MM.1S (cell line): ENCODE measurements around the gene WNT8B.

Experiments
- DNase-seq: peaks from one replicate; pipeline ENCODE4 v3.0.0-alpha.2; 2015
- H2AFZ ChIP-seq: fragments of 300-600 bp; sonication (generic); 2 replicates; pipeline ENCODE4 v1.6.0; 2016; ENCODE audit warnings: antibody characterized with exemption, low read length
- H3F3A ChIP-seq: fragments of 300-600 bp; sonication (generic); 2 replicates; pipeline ENCODE4 v1.6.1; 2016; ENCODE audit warnings: mild to moderate bottlenecking, antibody characterized with exemption, low read length, moderate library complexity, mixed read lengths; ENCODE audit not compliant: insufficient read depth
- H3K27ac ChIP-seq: fragments of 300-600 bp; sonication (generic); 2 replicates; pipeline ENCODE4 v1.5.1; 2016; ENCODE audit warnings: mild to moderate bottlenecking, low read length
- H3K27me3 ChIP-seq: fragments of 300-600 bp; sonication (generic); replicated peaks from 2 replicates; pipeline ENCODE4 v1.6.0; 2016; ENCODE audit warnings: low read length; ENCODE audit not compliant: insufficient read depth
- H3K36me3 ChIP-seq: fragments of 300-600 bp; sonication (generic); replicated peaks from 2 replicates; pipeline ENCODE4 v1.6.1; 2016; ENCODE audit warnings: mild to moderate bottlenecking, low read length, mixed read lengths; ENCODE audit not compliant: insufficient read depth
- H3K4me1 ChIP-seq: fragments of 300-600 bp; sonication (generic); 2 replicates; pipeline ENCODE4 v1.6.1; 2016; ENCODE audit warnings: low read length, mixed read lengths
- H3K4me2 ChIP-seq: fragments of 300-600 bp; sonication (generic); 2 replicates; pipeline ENCODE4 v1.6.0; 2016; ENCODE audit warnings: low read depth, low read length
- H3K4me3 ChIP-seq: fragments of 300-600 bp; sonication (generic); 2 replicates; pipeline ENCODE4 v1.5.1; 2016; ENCODE audit warnings: low read length, mixed read lengths
- H3K79me2 ChIP-seq: fragments of 300-600 bp; sonication (generic); 2 replicates; pipeline ENCODE4 v1.6.1; 2016; ENCODE audit warnings: mixed run types, low read length, mixed read lengths
- H3K9ac ChIP-seq: fragments of 300-600 bp; sonication (generic); 2 replicates; pipeline ENCODE4 v1.6.1; 2016; ENCODE audit warnings: low read length, mixed read lengths
- H3K9me2 ChIP-seq: fragments of 300-600 bp; sonication (generic); replicated peaks from 2 replicates; pipeline ENCODE4 v1.6.1; 2016; ENCODE audit warnings: mild to moderate bottlenecking, low read length, mixed read lengths; ENCODE audit not compliant: insufficient read depth
- H3K9me3 ChIP-seq: fragments of 300-600 bp; sonication (generic); replicated peaks from 2 replicates; pipeline ENCODE4 v1.6.1; 2016; ENCODE audit warnings: mild to moderate bottlenecking, low read length, mixed read lengths; ENCODE audit not compliant: insufficient read depth
- H4K20me1 ChIP-seq: fragments of 300-600 bp; sonication (generic); 2 replicates; pipeline ENCODE4 v1.6.1; 2016; ENCODE audit warnings: mild to moderate bottlenecking, low read length, moderate library complexity, mixed read lengths; ENCODE audit not compliant: insufficient read depth
- EZH2 ChIP-seq: fragments of 300-600 bp; sonication (generic); optimal IDR thresholded peaks from 2 replicates; pipeline ENCODE3; 2017; ENCODE audit warnings: low read depth, mild to moderate bottlenecking, antibody characterized with exemption, low read length, mixed read lengths
- EZH2phosphoT487 ChIP-seq: fragments of 300-600 bp; sonication (generic); IDR thresholded peaks from 2 replicates; pipeline ENCODE4 v1.6.1; 2018; ENCODE audit warnings: antibody characterized with exemption, low read length
- TF ChIP-seq, protein P1 (sequence below): fragments of 300-600 bp; sonication (generic); IDR thresholded peaks from 2 replicates; pipeline ENCODE4 v1.5.1; 2016; ENCODE audit warnings: antibody characterized with exemption, low read length, mixed read lengths

The WNT8B gene, protein sequence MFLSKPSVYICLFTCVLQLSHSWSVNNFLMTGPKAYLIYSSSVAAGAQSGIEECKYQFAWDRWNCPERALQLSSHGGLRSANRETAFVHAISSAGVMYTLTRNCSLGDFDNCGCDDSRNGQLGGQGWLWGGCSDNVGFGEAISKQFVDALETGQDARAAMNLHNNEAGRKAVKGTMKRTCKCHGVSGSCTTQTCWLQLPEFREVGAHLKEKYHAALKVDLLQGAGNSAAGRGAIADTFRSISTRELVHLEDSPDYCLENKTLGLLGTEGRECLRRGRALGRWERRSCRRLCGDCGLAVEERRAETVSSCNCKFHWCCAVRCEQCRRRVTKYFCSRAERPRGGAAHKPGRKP

DNA sequence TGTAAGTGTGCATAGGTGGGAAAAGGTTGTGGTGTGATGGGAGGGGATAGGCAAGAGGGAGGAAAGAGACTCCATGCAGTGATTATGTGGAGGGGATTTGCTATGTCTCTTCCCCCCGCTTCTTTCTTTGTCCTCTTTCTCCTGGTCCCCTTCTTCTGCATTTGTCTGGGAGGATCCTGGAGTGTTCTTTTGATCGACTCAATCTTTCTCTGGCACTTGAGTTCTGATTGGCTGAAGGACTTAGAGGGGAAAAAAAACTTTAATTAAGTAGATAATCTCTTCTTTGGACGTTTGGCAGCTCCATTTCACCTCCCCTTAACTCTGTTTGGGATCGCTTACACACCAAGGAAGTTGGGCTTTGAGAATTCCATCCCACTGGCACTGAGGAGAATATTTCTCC lies at the start of gene WNT8B:
WNT8B (plus strand) TSS at position 301 of the 400 bp plus-strand sequence. CDS start 160 bp downstream, outside the sequence.
- H3K9ac ChIP-seq: no peak within 1 kb of the TSS
- H3K9me2 ChIP-seq: no peaks in the 10 kb centered on the region
- H4K20me1 ChIP-seq: no peaks in the 10 kb centered on the region
- no peaks in the 10 kb centered on the region for H3K79me2 ChIP-seq
- no peaks in the 10 kb centered on the region for H3K36me3 ChIP-seq
- no peak for TF ChIP-seq EZH2phosphoT487
- TF ChIP-seq, protein P1, sequence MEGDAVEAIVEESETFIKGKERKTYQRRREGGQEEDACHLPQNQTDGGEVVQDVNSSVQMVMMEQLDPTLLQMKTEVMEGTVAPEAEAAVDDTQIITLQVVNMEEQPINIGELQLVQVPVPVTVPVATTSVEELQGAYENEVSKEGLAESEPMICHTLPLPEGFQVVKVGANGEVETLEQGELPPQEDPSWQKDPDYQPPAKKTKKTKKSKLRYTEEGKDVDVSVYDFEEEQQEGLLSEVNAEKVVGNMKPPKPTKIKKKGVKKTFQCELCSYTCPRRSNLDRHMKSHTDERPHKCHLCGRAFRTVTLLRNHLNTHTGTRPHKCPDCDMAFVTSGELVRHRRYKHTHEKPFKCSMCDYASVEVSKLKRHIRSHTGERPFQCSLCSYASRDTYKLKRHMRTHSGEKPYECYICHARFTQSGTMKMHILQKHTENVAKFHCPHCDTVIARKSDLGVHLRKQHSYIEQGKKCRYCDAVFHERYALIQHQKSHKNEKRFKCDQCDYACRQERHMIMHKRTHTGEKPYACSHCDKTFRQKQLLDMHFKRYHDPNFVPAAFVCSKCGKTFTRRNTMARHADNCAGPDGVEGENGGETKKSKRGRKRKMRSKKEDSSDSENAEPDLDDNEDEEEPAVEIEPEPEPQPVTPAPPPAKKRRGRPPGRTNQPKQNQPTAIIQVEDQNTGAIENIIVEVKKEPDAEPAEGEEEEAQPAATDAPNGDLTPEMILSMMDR: no peak
- TF ChIP-seq EZH2: no peak
- H3K4me1 ChIP-seq: no peaks in the 10 kb centered on the region
- H3K4me3 ChIP-seq: no peak within 1 kb of the TSS
- H3F3A ChIP-seq: no peaks in the 10 kb centered on the region
- no peak within 1 kb of the TSS for H3K27ac ChIP-seq
- H3K4me2 ChIP-seq: no peak within 1 kb of the TSS
- no peaks in the 10 kb centered on the region for H3K27me3 ChIP-seq
- DNase-seq: no peak
- no peak within 1 kb of the TSS for H2AFZ ChIP-seq
- no peaks in the 10 kb centered on the region for H3K9me3 ChIP-seq

DNA sequence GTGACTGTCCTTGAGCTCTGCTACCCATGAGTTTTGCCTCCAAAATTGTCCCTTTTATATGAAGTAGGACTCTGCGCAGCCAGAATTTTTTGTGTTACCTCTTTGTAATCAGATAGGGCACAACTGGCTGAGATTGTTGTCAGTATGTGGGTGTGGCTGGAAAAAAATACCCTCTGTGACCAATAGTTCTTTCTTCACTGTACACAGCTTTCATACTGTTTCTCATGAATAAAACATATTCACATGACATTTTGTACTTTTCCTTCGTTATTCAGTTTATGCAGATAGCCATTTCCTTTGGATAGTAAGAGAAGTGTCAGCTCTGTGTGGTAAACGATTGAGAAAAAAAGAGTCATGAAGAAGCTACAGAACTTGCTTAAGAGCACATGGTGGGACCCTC lies 49.6 kb upstream of the WNT8B start:
- Histone ChIP-seq H3K4me1 (no peaks in the 10 kb centered on the region), H3K27me3 (no peaks in the 10 kb centered on the region), H3K27ac (no peak overlapping the region), H3K4me3 (no peak overlapping the region), H4K20me1 (no peaks in the 10 kb centered on the region), H2AFZ (no peak overlapping the region), H3F3A (no peaks in the 10 kb centered on the region), H3K79me2 (no peaks in the 10 kb centered on the region), H3K9me3 (no peaks in the 10 kb centered on the region), H3K9ac (no peak overlapping the region), H3K9me2 (no peaks in the 10 kb centered on the region), H3K36me3 (no peaks in the 10 kb centered on the region), H3K4me2 (no peak overlapping the region)
- TF ChIP-seq EZH2phosphoT487: no peak
- TF ChIP-seq EZH2: no peak
- TF ChIP-seq, protein P1: no peak
- no peak for DNase-seq

DNA sequence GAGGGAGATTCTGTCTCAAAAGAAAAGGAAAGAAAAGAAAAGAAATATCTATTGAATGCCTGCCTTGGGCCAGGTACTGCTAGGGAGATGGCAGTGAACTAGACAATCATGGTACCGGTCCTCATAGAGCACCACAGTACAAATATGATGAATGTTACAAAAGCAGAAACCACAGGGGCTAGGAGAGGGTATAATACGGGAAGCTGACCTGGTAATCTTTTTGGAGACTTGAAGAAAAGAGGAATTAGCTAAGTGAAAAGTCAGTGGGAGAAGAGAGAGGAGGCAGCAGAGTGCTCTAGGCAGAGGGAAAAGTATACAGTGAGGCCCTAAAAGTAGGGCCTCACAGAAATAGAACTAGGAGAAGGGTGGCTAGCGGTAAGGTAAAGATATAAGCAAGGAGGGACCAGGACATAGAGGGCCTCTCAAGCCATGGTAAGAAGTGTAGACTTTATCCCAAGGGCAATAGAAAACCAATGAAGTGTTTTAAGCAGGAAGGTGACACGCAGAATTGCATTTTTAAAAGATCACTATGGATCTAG lies 42.8 kb upstream of the WNT8B start:
- H3K36me3 ChIP-seq: no peaks in the 10 kb centered on the region
- TF ChIP-seq EZH2phosphoT487: no peak
- TF ChIP-seq EZH2: no peak
- TF ChIP-seq, protein P1: no peak
- no peaks in the 10 kb centered on the region for H3K27me3 ChIP-seq
- H4K20me1 ChIP-seq: no peaks in the 10 kb centered on the region
- no peaks in the 10 kb centered on the region for H3F3A ChIP-seq
- no peak overlapping the region for H3K27ac ChIP-seq
- no peak for DNase-seq
- no peaks in the 10 kb centered on the region for H3K9me2 ChIP-seq
- H3K4me3 ChIP-seq: no peak overlapping the region
- no peaks in the 10 kb centered on the region for H3K79me2 ChIP-seq
- H2AFZ ChIP-seq: no peak overlapping the region
- H3K4me1 ChIP-seq: no peaks in the 10 kb centered on the region
- no peaks in the 10 kb centered on the region for H3K9me3 ChIP-seq
- no peak overlapping the region for H3K9ac ChIP-seq
- no peak overlapping the region for H3K4me2 ChIP-seq
